IMR-90 (cell line): ENCODE results near the gene SPEG. TPM values are rescaled to one million over a fixed set of nuclear protein-coding genes. Genes with fewer than 3 reads are reported as not detected.

Source experiments
- ATAC-seq: fragments of 200-7000 bp; cut with Tn5 transposase; 2 replicates; pipeline ENCODE4 v1.9.1; 2020; ENCODE audit warnings: low read depth, mild to moderate bottlenecking, moderate library complexity
- Bru-seq: library from RNA; stranded (reverse); fragments of 400-500 nt; gene quantifications from one replicate; lab custom pipeline; 2021; lab: Mats Ljungman, UMichigan
- BruChase-seq, 2 experiments: library from RNA; stranded (reverse); fragments of 400-500 nt; gene quantifications; one replicate each; lab custom pipeline; 2021; lab: Mats Ljungman, UMichigan
- BruUV-seq: library from RNA; stranded (reverse); fragments of 400-500 nt; replicated peaks from 2 replicates; lab custom pipeline; 2021; lab: Mats Ljungman, UMichigan
- CTCF ChIA-PET: fragments of 300-600 bp; formaldehyde crosslinking; extraction: SDS; loops from one replicate; lab custom pipeline; 2021; ENCODE audit warnings: antibody characterized with exemption; lab: Yijun Ruan, JAX
- POLR2A ChIA-PET: fragments of 300-600 bp; sonication (Branson Sonifier 250); formaldehyde crosslinking; loops from one replicate; lab custom pipeline; 2022; ENCODE audit warnings: antibody characterized with exemption; ENCODE audit not compliant: unreplicated experiment; lab: Charles Lee
- DNase-seq: peaks from one replicate; pipeline ENCODE4 v3.0.0; 2013
- H2AFZ ChIP-seq: replicated peaks from 2 replicates; pipeline ENCODE3; 2013; ENCODE audit warnings: low read length, mild to moderate bottlenecking; ENCODE audit not compliant: poor library complexity
- H2AK5ac ChIP-seq: 2 replicates; pipeline ENCODE4 v1.6.1; 2013; ENCODE audit warnings: low read depth, low read length, inconsistent platforms
- H2AK9ac ChIP-seq: replicated peaks from 2 replicates; pipeline ENCODE3; 2013; ENCODE audit warnings: mild to moderate bottlenecking, low read depth, low read length, moderate library complexity; ENCODE audit not compliant: poor library complexity
- H2BK120ac ChIP-seq: 2 replicates; pipeline ENCODE4 v1.6.1; 2013; ENCODE audit warnings: low read depth, low read length, inconsistent platforms
- H2BK15ac ChIP-seq: 3 replicates; pipeline ENCODE4 v1.6.1; 2013; ENCODE audit warnings: low read depth, low read length, inconsistent platforms
- H2BK20ac ChIP-seq: 2 replicates; pipeline ENCODE4 v1.6.1; 2013; ENCODE audit warnings: low read depth, mild to moderate bottlenecking, inconsistent platforms, low read length, moderate library complexity
- H2BK5ac ChIP-seq: 2 replicates; pipeline ENCODE4 v1.6.1; 2013; ENCODE audit warnings: mild to moderate bottlenecking, low read depth, low read length, inconsistent platforms; ENCODE audit not compliant: poor library complexity, severe bottlenecking
- H3K14ac ChIP-seq: replicated peaks from 2 replicates; pipeline ENCODE4 v1.6.1; 2013; ENCODE audit warnings: low read depth, low read length, inconsistent platforms
- H3K18ac ChIP-seq: 2 replicates; pipeline ENCODE4 v1.6.1; 2013; ENCODE audit warnings: low read depth, low read length, control low read depth
- H3K23ac ChIP-seq: 2 replicates; pipeline ENCODE4 v1.6.1; 2013; ENCODE audit warnings: low read depth, low read length, inconsistent platforms
- H3K27ac ChIP-seq: 2 replicates; pipeline ENCODE4 v1.5.1; 2013; ENCODE audit warnings: mild to moderate bottlenecking, control low read depth, low read length; ENCODE audit not compliant: insufficient read depth
- H3K27me3 ChIP-seq: 2 replicates; pipeline ENCODE4 v1.6.1; 2013; ENCODE audit warnings: low read length; ENCODE audit not compliant: control insufficient read depth, insufficient read depth
- H3K36me3 ChIP-seq: 2 replicates; pipeline ENCODE4 v1.6.1; 2013; ENCODE audit warnings: low read length, mixed read lengths; ENCODE audit not compliant: control insufficient read depth, insufficient read depth
- H3K4ac ChIP-seq: 2 replicates; pipeline ENCODE4 v1.6.1; 2013; ENCODE audit warnings: low read depth, low read length, inconsistent platforms
- H3K4me1 ChIP-seq: 2 replicates; pipeline ENCODE4 v1.6.1; 2013; ENCODE audit warnings: low read length, mixed read lengths; ENCODE audit not compliant: control insufficient read depth, insufficient read depth
- H3K4me2 ChIP-seq: 2 replicates; pipeline ENCODE4 v1.6.1; 2013; ENCODE audit warnings: low read depth, mild to moderate bottlenecking, control low read depth, low read length, moderate library complexity
- H3K4me3 ChIP-seq: 2 replicates; pipeline ENCODE4 v1.5.1; 2013; ENCODE audit warnings: low read depth, mild to moderate bottlenecking, control low read depth, low read length, moderate library complexity; ENCODE audit not compliant: insufficient read depth
- H3K56ac ChIP-seq: 2 replicates; pipeline ENCODE4 v1.6.1; 2013; ENCODE audit warnings: low read length, inconsistent platforms; ENCODE audit not compliant: insufficient read depth; ENCODE audit errors: extremely low read depth
- H3K79me1 ChIP-seq, 2 experiments: 2 replicates each; pipeline ENCODE4 v1.6.1; 2013; ENCODE audit warnings: low read length in 2 of 2, inconsistent platforms in 1 of 2, low read depth in 1 of 2
- H3K9ac ChIP-seq: 2 replicates; pipeline ENCODE4 v1.6.1; 2013; ENCODE audit warnings: low read depth, low read length, control low read depth
- H3K9me1 ChIP-seq: 2 replicates; pipeline ENCODE4 v1.6.1; 2013; ENCODE audit warnings: low read length, inconsistent platforms; ENCODE audit not compliant: insufficient read depth
- H3K9me3 ChIP-seq: 2 replicates; pipeline ENCODE4 v1.6.1; 2013; ENCODE audit warnings: low read length; ENCODE audit not compliant: control insufficient read depth, insufficient read depth
- H4K20me1 ChIP-seq: 2 replicates; pipeline ENCODE4 v1.6.1; 2013; ENCODE audit warnings: low read length, inconsistent platforms; ENCODE audit not compliant: insufficient read depth
- H4K5ac ChIP-seq: 2 replicates; pipeline ENCODE4 v1.6.1; 2013; ENCODE audit warnings: mild to moderate bottlenecking, low read depth, low read length, control low read depth
- H4K8ac ChIP-seq, 2 experiments: 2 replicates each; pipeline ENCODE4 v1.6.1; 2013; ENCODE audit warnings: low read depth in 2 of 2, low read length in 2 of 2, control low read depth in 1 of 2, inconsistent platforms in 1 of 2
- H4K91ac ChIP-seq: 2 replicates; pipeline ENCODE4 v1.6.1; 2013; ENCODE audit warnings: low read depth, low read length, inconsistent platforms; ENCODE audit not compliant: insufficient read depth
- CEBPB ChIP-seq: IDR thresholded peaks from 2 replicates; pipeline ENCODE4 v1.6.1; 2012; ENCODE audit warnings: low read depth, low read length, improper control_type of control experiment
- CTCF ChIP-seq: conservative IDR thresholded peaks from 2 replicates; pipeline ENCODE4 v1.5.1; 2012; ENCODE audit warnings: mild to moderate bottlenecking, low read depth, low read length, improper control_type of control experiment
- ELK1 ChIP-seq: fragments of 150-350 bp; IDR thresholded peaks from 2 replicates; pipeline ENCODE4 v1.6.1; 2016; ENCODE audit warnings: low read depth, mild to moderate bottlenecking, low read length, moderate library complexity, borderline replicate concordance
- MAFK ChIP-seq: IDR thresholded peaks from 2 replicates; pipeline ENCODE4 v1.6.1; 2012; ENCODE audit warnings: low read depth, low read length, improper control_type of control experiment
- MAZ ChIP-seq: IDR thresholded peaks from 2 replicates; pipeline ENCODE4 v1.6.1; 2012; ENCODE audit warnings: low read depth, mild to moderate bottlenecking, low read length, improper control_type of control experiment, moderate library complexity, borderline replicate concordance
- MXI1 ChIP-seq: IDR thresholded peaks from 2 replicates; pipeline ENCODE4 v1.6.1; 2012; ENCODE audit warnings: low read depth, mild to moderate bottlenecking, low read length, moderate library complexity, borderline replicate concordance
- POLR2A ChIP-seq: IDR thresholded peaks from 2 replicates; pipeline ENCODE4 v1.6.1; 2012; ENCODE audit warnings: mild to moderate bottlenecking, low read depth, low read length
- RAD21 ChIP-seq: IDR thresholded peaks from 2 replicates; pipeline ENCODE4 v1.6.1; 2012; ENCODE audit warnings: low read length, improper control_type of control experiment
- RCOR1 ChIP-seq: IDR thresholded peaks from 2 replicates; pipeline ENCODE4 v1.6.1; 2012; ENCODE audit warnings: mild to moderate bottlenecking, low read length, improper control_type of control experiment; ENCODE audit not compliant: insufficient replicate concordance
- RFX5 ChIP-seq: IDR thresholded peaks from 2 replicates; pipeline ENCODE4 v1.8.0; 2012; ENCODE audit warnings: low read depth, mild to moderate bottlenecking, low read length, moderate library complexity
- SMC3 ChIP-seq: fragments of 150-350 bp; IDR thresholded peaks from 2 replicates; pipeline ENCODE4 v1.6.1; 2016; ENCODE audit warnings: low read depth, mild to moderate bottlenecking, antibody characterized with exemption, low read length, moderate library complexity
- WGBS, 2 experiments: methylation state at CpG; one replicate each; pipeline versions ENCODE4 v1.1.5 to v1.1.7; 2013; ENCODE audit warnings: missing lambda C conversion rate in 2 of 2; ENCODE audit not compliant: insufficient read length in 1 of 2; ENCODE audit errors: extremely low coverage in 2 of 2; 5-methylcytosine and 5-hydroxymethylcytosine counted together
- dilution Hi-C: fragments of 300-500 bp; cut with HindIII; formaldehyde crosslinking; loops from one replicate; pipeline ENCODE4 v1.14.3; 2018; ENCODE audit warnings: low sequenced_read_pairs; ENCODE audit not compliant: unreplicated experiment
- in situ Hi-C: fragments of 300-500 bp; cut with MboI; formaldehyde crosslinking; loops from 3 replicates; pipeline ENCODE4 v1.14.3; 2019; ENCODE audit warnings: low sequenced_read_pairs, inconsistent platforms, mixed read lengths
- intact Hi-C: fragments of 100-400 bp; cut with micrococcal nuclease; formaldehyde crosslinking; loops from 2 replicates; pipeline ENCODE4 v1.10.0; 2022
- long read RNA-seq: library from polyadenylated mRNA; unstranded; transcript quantifications from one replicate; pipeline ENCODE4 v2.0.0, GENCODE V29; 2021; ENCODE audit not compliant: unreplicated experiment
- polyA plus RNA-seq, 3 experiments: library from polyadenylated mRNA; depleted of rRNA; stranded (reverse); fragments of >200 nt; gene quantifications; 2 replicates each; pipeline ENCODE4 v1.2.3, GENCODE V29; 2012; ENCODE audit warnings: low replicate concordance in 1 of 3
- total RNA-seq: library from RNA; depleted of rRNA; stranded (reverse); fragments of >200 nt; gene quantifications from 2 replicates; pipeline ENCODE4 v1.2.3, GENCODE V29; 2012; rRNA removed

SPEG gene
- total RNA-seq, result 6.8 and 7.8 TPM in 2 replicates
- 81.6 and 109 TPM in 2 replicates for polyA plus RNA-seq (2012; rRNA removed)
- 37.7 and 53.1 TPM in 2 replicates for polyA plus RNA-seq (2012; cell fraction: cytosol; rRNA removed)
- polyA plus RNA-seq (2012; cell fraction: nucleus; rRNA removed; ENCODE audit: low replicate concordance), result 492 and 808 TPM in 2 replicates
- Bru-seq, nascent RNA, result percentile 69 among the genes with signal in this experiment
- percentile 69 among the genes with signal in this experiment for BruChase-seq, experiment 1, labeled RNA remaining after a 6-hour chase
- percentile 73 among the genes with signal in this experiment for BruChase-seq, experiment 2, labeled RNA remaining after a 2-hour chase
- long read RNA-seq, partial matches to known transcripts, result 25 of 36 reads
- long read RNA-seq, other reads (novel, unspliced or antisense), result 6 of 36 reads

- peak within 1 kb of the TSS in 1 of 2 experiments; percentile 19; a peak in 1 of 4 replicates for H4K8ac ChIP-seq
- H3K4me2 ChIP-seq, result no peak within 1 kb of the TSS
These were observed at the start of gene SPEG for GRCh38 chr2:219434718-219435525. TSS of gene SPEG (plus strand) at chr2:219434843. CDS start at chr2:219434978, 135 bp downstream.

More at GRCh38 chr2:219434718-219435525, at the start of gene SPEG:
- in situ Hi-C loops (no loop called here), dilution Hi-C loops (no loop called here), intact Hi-C loops (loop anchor here (1.0 kb wide), 1 partner anchor 32 kb away; no protein-coding TSS in a partner anchor)
- WGBS, 2 experiments, result 31% methylated on average over 36 of the region's 77 CpGs; no CpG with 5 or more reads in 1 of the 2 experiments
- ChIA-PET CTCF (no interaction called here), POLR2A (no interaction called here)
- Histone ChIP-seq H2AFZ (peak within 1 kb of the TSS; percentile 74), H4K91ac (no peak within 1 kb of the TSS; the same call in 1 of the 2 replicates), H3K27me3 (no peaks in the 10 kb centered on the region; the same call in 1 of the 2 replicates), H3K4me1 (peaks cover 8% of the 10 kb centered on the region), H3K9me1 (peaks cover 3% of the 10 kb centered on the region; the same call in 1 of the 2 replicates), H3K14ac (no peak within 1 kb of the TSS; the same call in 1 of the 2 replicates), H3K36me3 (no peaks in the 10 kb centered on the region), H2AK9ac (peak within 1 kb of the TSS; percentile 70), H3K79me1 (no peaks in the 10 kb centered on the region), H4K20me1 (no peaks in the 10 kb centered on the region), H2BK15ac (no peak within 1 kb of the TSS), H4K5ac (peak within 1 kb of the TSS; percentile 41; the same call in 1 of the 2 replicates), H3K56ac (no peak within 1 kb of the TSS), H3K9ac (no peak within 1 kb of the TSS), H2BK20ac (peak within 1 kb of the TSS; percentile 1; the same call in 1 of the 2 replicates), H3K4me3 (no peak within 1 kb of the TSS), H2BK5ac (no peak within 1 kb of the TSS), H2AK5ac (no peak within 1 kb of the TSS; the same call in 1 of the 2 replicates), H3K9me3 (no peaks in the 10 kb centered on the region), H2BK120ac (no peak within 1 kb of the TSS), H3K18ac (no peak within 1 kb of the TSS; the same call in 1 of the 2 replicates), H3K23ac (no peak within 1 kb of the TSS; the same call in 1 of the 2 replicates), H3K4ac (peak within 1 kb of the TSS; percentile 0; the same call in 1 of the 2 replicates), H3K27ac (no peak within 1 kb of the TSS)
- DNase-seq (no peak), ATAC-seq (no peak)
- no TSS peak for BruUV-seq
- TF ChIP-seq MXI1 (no peak), RAD21 (no peak), MAFK (no peak), SMC3 (no peak), MAZ (no peak), RFX5 (no peak), CEBPB (no peak), CTCF (no peak), POLR2A (no peak), RCOR1 (no peak), ELK1 (no peak)
